Astrocyte of the spinal cord (primary cell): Measurements from ENCODE around the gene CHCHD1.
A peak's percentile ranks its signal among the peaks of the same experiment; 100 is the strongest.

Experiments
- DNase-seq: peaks from one replicate; pipeline ENCODE4 v3.0.0; 2011; ENCODE audit warnings: low read depth, low spot score
- H3K4me3 ChIP-seq: 2 replicates; pipeline ENCODE4 v1.5.1; 2011; ENCODE audit warnings: low read depth, mild to moderate bottlenecking, low read length, moderate library complexity
- CTCF ChIP-seq: IDR thresholded peaks from 2 replicates; pipeline ENCODE4 v1.5.1; 2012; ENCODE audit warnings: low read depth, mild to moderate bottlenecking, low read length, inconsistent platforms
- in situ Hi-C: cut with HindIII; loops from 2 replicates; pipeline ENCODE4 v1.10.0; 2017; ENCODE audit warnings: low sequenced_read_pairs

The CHCHD1 gene

GRCh38 chr10:73774637-73775036 is 7.2 kb upstream of the CHCHD1 start:
- no peak for TF ChIP-seq CTCF
- in situ Hi-C loops: no loop called here
- DNase-seq: no peak
- peak overlapping the region; percentile 82 for H3K4me3 ChIP-seq

GRCh38 chr10:73779018-73779417 is 2.8 kb upstream of the CHCHD1 start:
- DNase-seq: no peak
- in situ Hi-C loops: no loop called here
- no peak for TF ChIP-seq CTCF
- no peak overlapping the region for H3K4me3 ChIP-seq

- no peak for TF ChIP-seq CTCF
- DNase-seq: no peak
- in situ Hi-C loops: no loop called here
- no peak overlapping the region for H3K4me3 ChIP-seq
Observed at GRCh38 chr10:73779539-73780197, 2.2 kb upstream of the CHCHD1 start.

GRCh38 chr10:73780301-73780700 is 1.5 kb upstream of the CHCHD1 start:
- no peak for TF ChIP-seq CTCF
- in situ Hi-C loops: no loop called here
- no peak for DNase-seq
- H3K4me3 ChIP-seq: no peak overlapping the region

- no peak for DNase-seq
- peak overlapping the region; percentile 86 for H3K4me3 ChIP-seq
- in situ Hi-C loops: no loop called here
- TF ChIP-seq CTCF: no peak
Observed at GRCh38 chr10:73780966-73781365, 882 bp upstream of the CHCHD1 start.

- no peak for DNase-seq
- in situ Hi-C loops: no loop called here
- peak overlapping the region; percentile 86 for H3K4me3 ChIP-seq
- no peak for TF ChIP-seq CTCF
Observed at GRCh38 chr10:73781548-73781878, 335 bp upstream of the CHCHD1 start.

GRCh38 chr10:73782749-73783085 is 869 bp downstream of the CHCHD1 start:
- peak overlapping the region; percentile 86 for H3K4me3 ChIP-seq

More at GRCh38 chr10:73782749-73783085, 869 bp downstream of the CHCHD1 start:
- in situ Hi-C loops: no loop called here
- TF ChIP-seq CTCF: no peak
- DNase-seq: no peak
